HG03196 (cell line): Measurements from ENCODE around the gene C16orf95.

ENCODE experiments used
- ATAC-seq: cut with Tn5 transposase; IDR thresholded peaks from one replicate; pipeline ENCODE4 v1.9.1; 2021; ENCODE audit not compliant: unreplicated experiment

C16orf95 gene

DNA sequence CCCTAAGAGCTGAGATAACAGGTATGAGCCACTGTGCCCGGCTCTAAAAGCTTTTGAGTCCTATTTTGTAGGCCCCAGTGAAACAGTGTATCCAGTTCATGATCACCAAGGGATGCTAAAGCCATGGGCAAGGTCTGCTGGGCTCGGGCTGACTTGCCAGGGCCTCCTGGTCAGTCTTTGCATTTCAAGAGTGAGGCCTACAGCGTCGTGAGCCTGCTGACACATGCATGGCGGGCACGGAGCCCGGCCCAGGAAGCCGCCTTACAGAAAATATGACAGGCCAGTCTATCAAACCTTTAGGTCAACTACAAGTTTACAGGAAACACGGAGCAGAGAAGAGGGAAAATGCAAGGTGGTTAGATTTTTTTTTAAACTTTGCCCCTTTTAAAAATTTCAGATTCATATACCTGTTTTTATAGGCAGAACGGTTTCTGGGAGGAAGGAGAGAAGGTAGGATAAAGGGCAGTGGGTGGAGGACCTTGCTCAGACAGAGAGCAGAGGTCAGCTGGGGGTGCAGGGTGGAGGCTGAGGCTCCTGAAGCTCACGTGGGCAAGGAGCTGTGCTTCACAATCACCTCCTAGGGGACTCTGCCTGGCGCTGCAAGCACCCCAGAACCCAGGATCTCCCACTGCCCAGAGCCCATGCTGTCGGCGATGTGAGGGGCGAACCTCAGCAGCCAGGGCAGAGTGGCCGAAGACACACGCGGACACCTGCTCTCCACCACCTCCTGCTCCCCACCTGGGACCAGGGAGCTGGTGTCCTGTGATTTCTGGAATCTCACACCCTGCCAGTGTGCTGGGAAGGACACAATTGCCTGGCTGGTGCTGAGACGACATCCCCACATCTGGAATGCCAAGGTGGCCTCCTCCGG, 21.3 kb downstream of the C16orf95 start:
- ATAC-seq, result no peak

DNA sequence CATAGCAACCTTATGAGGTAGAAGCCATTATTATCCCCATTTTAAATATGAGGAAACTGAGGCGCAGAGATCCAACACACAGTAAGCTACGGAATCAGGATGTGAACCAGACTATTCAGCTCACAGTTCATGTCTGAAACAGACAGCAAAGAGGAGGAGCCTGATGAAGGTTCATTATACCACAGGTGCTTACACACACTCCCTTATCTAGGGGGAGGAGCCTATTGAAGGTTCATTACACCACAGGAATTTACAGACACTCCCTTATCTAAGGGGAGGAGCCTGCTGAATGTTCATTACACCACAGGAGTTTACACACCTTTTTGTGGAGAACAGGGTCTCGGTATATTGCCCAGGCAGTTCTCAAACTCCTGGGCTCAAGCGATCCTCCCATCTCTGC, 21.9 kb downstream of the C16orf95 start:
- no peak for ATAC-seq

DNA sequence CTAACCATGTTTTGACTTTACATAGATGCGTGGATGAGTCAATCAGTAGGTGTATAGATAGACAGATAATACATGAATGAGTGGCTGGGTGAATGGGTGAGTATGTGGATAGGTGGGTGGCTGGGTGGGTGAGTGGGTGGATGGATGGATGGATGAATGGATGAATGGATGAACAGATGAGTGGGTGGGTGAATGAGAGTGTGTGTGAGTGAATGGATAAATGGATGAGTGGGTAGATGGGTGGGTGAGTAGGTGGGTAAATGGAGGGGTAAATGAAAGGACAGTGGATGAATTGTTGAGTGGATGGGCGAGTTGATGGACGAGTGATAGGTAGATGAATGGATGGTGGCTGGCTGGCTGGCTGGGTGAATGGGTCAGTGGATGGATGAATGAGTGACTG, 23.2 kb downstream of the C16orf95 start:
- no peak for ATAC-seq

DNA sequence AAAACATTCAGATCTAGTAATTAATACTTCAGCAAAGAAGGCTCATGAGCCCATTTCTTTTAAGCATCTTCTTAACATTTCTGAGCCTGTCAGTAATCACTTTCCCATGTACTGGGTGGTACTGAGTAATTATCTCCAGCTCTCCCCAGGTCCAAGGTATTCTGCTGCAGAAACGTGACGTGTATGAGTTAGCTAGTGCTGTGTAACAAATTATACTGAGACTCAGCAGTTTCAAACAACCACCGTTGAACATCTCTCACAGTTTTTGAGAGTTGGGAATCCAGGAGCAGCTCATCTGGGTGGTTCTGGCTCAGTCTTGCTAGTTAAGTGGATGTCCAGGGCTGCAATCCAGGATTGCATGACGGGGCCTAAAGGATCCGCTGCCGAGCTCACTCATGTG, 25.2 kb downstream of the C16orf95 start:
- ATAC-seq, result no peak

GRCh38 chr16:87288753-87289362, 28.3 kb downstream of the C16orf95 start:
- no peak for ATAC-seq

DNA sequence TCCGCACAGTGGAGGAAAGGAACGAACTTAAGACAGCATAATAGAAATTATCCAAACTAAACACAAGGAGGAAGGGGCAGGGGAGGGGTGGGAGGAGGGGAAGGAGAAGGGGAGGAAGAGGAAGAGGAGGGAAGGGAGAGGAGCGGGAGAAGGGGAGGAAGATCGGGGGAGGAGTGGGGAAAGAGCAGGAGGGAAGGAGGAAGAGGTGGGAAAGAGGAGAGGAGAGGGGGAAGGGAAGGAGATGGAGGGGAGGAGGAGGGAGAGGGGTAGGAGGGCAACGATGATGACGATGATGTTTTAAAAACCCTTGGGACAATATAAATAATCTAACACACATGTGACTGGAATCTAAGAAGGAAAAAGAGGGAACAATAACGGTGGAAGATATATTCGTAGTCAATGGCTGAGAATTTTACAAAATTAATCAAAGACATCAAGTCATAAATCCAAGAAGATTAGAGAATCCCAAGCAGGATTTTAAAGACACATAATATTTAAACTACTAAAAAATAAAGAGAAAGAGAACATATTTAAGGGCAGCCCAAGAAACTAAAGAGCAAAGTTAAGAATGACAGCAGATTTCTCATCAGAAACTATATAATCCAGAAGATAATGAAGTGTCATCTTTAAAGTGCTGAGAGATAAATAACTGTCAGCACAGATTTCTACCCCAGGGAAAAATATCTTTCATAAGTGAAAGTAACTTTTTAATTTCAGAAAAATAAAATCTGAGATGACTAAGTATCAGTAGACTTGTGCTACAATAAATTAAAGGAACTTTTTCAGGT, 30.2 kb downstream of the C16orf95 start:
- ATAC-seq, result no peak

- ATAC-seq, result no peak
Measured at GRCh38 chr16:87284183-87284582, 33.0 kb downstream of the C16orf95 start.

GRCh38 chr16:87279094-87279658, 38.0 kb downstream of the C16orf95 start:
- no peak for ATAC-seq

- no peak for ATAC-seq
Measured at GRCh38 chr16:87278191-87279093, 38.8 kb downstream of the C16orf95 start.

GRCh38 chr16:87276924-87277323, 40.3 kb downstream of the C16orf95 start:
- no peak for ATAC-seq

DNA sequence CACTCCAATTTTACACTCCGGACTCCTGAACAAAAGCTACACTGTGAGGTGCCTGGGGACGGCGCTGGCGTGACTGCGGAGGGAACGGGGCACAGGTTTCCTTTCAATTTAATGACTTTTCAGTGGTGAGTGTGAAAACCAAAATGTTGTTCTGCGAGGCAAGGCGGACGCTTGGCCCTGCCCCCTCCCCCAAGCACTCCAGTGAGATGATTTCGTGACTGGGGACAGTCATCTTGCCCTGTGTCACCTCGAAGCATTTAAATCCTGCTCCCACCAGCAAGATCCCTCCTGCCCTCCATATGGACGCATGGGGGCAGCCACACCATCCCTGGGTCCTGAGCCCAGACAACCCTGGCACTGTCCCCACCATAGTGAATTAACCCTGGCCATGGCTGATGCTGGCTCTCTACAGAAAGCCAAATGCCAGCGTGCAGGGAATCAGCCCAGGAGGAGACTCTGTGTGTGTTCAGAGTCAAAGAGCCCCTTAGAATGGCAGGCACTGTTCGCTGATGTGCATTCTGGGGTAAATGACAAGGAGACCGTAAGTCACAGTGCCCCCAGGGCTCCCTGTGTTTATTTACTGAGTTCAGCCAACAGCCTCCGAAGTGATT, 41.0 kb downstream of the C16orf95 start:
- no peak for ATAC-seq

GRCh38 chr16:87274794-87275193, 42.4 kb downstream of the C16orf95 start:
- ATAC-seq, result no peak

GRCh38 chr16:87273471-87274030, 43.6 kb downstream of the C16orf95 start:
- no peak for ATAC-seq

GRCh38 chr16:87271256-87271655, 45.9 kb downstream of the C16orf95 start:
- ATAC-seq, result no peak

DNA sequence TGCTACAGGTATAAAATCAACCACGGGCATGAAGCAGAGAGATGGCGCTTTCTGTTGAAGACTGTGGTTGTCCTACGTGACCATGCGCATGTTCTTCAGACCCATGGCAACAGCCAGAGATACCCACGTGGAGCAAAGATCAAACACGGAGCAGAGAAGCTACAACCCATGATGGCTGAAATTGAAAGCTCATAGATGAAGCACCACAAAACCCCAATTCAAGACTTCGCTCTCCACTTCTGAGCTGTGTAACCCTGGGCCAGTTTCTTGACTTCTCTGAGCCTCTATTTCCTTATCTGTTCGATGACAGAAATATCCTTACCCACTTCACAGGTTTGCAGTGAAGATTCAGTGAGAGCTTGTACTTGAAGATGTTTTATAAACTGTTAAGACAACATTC, 49.6 kb downstream of the C16orf95 start:
- no peak for ATAC-seq

- no peak for ATAC-seq
Measured at GRCh38 chr16:87266846-87267245, 50.3 kb downstream of the C16orf95 start.

GRCh38 chr16:87265261-87265660, 51.9 kb downstream of the C16orf95 start:
- no peak for ATAC-seq

DNA sequence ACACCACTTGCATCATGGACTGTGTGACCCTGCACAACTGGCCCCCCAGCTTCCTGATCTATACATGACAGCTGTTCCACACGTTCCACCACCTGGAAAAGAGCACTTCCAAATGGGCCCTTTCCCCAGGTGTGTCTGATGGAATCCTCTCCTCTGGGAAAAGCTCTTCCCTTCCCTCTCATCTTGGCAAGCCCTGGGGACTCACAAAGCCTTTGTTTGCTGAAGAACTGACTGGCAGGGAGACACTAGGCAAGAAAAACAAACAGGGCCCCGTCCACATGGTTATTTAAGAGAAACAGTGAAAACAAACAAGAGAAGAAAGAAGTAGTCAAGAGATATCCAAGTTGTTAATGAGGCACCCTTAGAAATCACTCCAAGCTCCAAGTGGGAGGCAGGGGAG, 52.6 kb downstream of the C16orf95 start:
- ATAC-seq, result no peak

DNA sequence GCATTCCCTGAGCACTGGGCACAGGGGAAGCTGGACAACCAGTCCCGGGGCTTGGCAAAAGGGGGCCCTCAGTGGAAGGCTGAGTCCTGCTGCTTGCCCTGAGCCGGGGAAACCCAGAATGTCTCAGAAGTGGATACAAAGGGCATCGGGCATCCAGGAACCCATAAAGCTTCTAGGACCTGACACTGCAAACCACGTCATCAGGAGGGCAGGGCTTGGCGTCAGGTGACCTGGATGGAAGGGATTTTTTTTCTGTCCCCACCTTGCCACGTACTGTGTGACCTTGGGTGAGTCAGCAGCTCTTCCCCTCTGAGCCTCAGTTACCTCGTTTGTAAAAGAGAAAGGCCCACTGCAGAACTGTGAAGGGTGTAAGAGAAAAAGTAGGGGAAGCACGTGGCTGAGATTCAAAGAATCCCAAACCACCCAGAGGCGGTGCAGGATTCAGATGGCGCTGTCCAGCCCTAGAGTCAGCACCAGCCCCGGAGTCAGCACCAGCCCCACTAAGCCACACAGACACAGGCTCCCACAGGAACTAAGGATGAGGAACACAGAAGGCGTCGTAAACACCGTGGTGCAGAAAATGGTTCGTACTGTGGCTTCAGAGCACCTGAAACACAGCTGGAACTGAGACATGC, 53.7 kb downstream of the C16orf95 start:
- no peak for ATAC-seq
